HepG2 (cell line): Measurements from ENCODE around the gene HIPK4. TPM values are rescaled to one million over a fixed set of nuclear protein-coding genes. Genes with fewer than 3 reads are reported as not detected.

Experiments used
- ATAC-seq: fragments of 200-7000 bp; cut with Tn5 transposase; 3 replicates; pipeline ENCODE4 v1.9.1; 2020; ENCODE audit warnings: mild to moderate bottlenecking, moderate library complexity
- BruUV-seq: library from RNA; stranded (reverse); fragments of 400-500 nt; replicated peaks from 2 replicates; lab custom pipeline; 2021; lab: Mats Ljungman, UMichigan
- CTCF ChIA-PET: fragments of 300-600 bp; formaldehyde crosslinking; extraction: SDS; loops from one replicate; lab custom pipeline; 2021; ENCODE audit warnings: low total read pairs, inconsistent platforms, low intra/inter-chr PET ratio; lab: Yijun Ruan, JAX
- POLR2A ChIA-PET: fragments of 350-600 bp; sonication (Branson Sonifier 250); formaldehyde crosslinking; loops from one replicate; lab custom pipeline; 2020; ENCODE audit warnings: antibody characterized with exemption, inconsistent platforms; lab: Yijun Ruan, JAX
- DNase-seq: peaks from one replicate; pipeline ENCODE4 v3.0.0-alpha.2; 2015; ENCODE audit warnings: low spot score
- FAIRE-seq: peaks from 3 replicates; lab custom pipeline; 2011; peaks lifted over from hg19 to GRCh38; lab: Jason Lieb, UNC
- H2AFZ ChIP-seq: one replicate; pipeline ENCODE4 v1.6.1; 2011; ENCODE audit warnings: low read length, inconsistent platforms
- H3K27ac ChIP-seq: fragments of 300-600 bp; 3 replicates; pipeline ENCODE4 v1.8.0; 2011; ENCODE audit warnings: mixed run types, mild to moderate bottlenecking, mixed read lengths, low read length, inconsistent platforms; ENCODE audit not compliant: insufficient read depth; ENCODE audit errors: extremely low read length
- H3K27me3 ChIP-seq, 2 experiments: fragments of 200-600 bp in 1 of 2; 2 replicates in 1 of 2; 3 replicates in 1 of 2; pipeline versions ENCODE4 v1.6.0 to v1.8.0; 2011; ENCODE audit warnings: low read length in 2 of 2, mild to moderate bottlenecking in 2 of 2, moderate library complexity in 2 of 2, inconsistent platforms in 1 of 2; ENCODE audit not compliant: insufficient read depth in 2 of 2, control insufficient read depth in 1 of 2
- H3K36me3 ChIP-seq, 2 experiments: fragments of 200-600 bp in 1 of 2; replicated peaks in 1 of 2; 2 replicates in 1 of 2; 3 replicates in 1 of 2; pipeline versions ENCODE4 v1.5.1 to v1.8.0; 2011; ENCODE audit warnings: low read length in 2 of 2, inconsistent platforms in 1 of 2; ENCODE audit not compliant: insufficient read depth in 2 of 2, control insufficient read depth in 1 of 2
- H3K4me1 ChIP-seq: 2 replicates; pipeline ENCODE4 v1.5.1; 2012; ENCODE audit warnings: low read length, inconsistent platforms; ENCODE audit not compliant: insufficient read depth
- H3K4me2 ChIP-seq: 2 replicates; pipeline ENCODE4 v1.6.0; 2011; ENCODE audit warnings: low read depth, low read length, inconsistent platforms
- H3K4me3 ChIP-seq, 3 experiments: fragments of 200-600 bp in 1 of 3; sonication (generic), shearing (Covaris generic) in 1 of 3; replicated peaks in 1 of 3; 2 replicates each; pipeline ENCODE4 v1.5.1; 2011 to 2016; ENCODE audit warnings: low read length in 3 of 3, inconsistent platforms in 2 of 3, low read depth in 2 of 3, mild to moderate bottlenecking in 2 of 3, control low read depth in 1 of 3, mixed read lengths in 1 of 3; ENCODE audit not compliant: insufficient read depth in 1 of 3
- H3K79me2 ChIP-seq: one replicate; pipeline ENCODE4 v1.6.1; 2011; ENCODE audit warnings: low read length, inconsistent platforms; ENCODE audit not compliant: insufficient read depth
- H3K9ac ChIP-seq: 2 replicates; pipeline ENCODE4 v1.6.0; 2011; ENCODE audit warnings: mild to moderate bottlenecking, low read depth, low read length, inconsistent platforms; ENCODE audit not compliant: insufficient read depth
- H3K9me3 ChIP-seq: 2 replicates; pipeline ENCODE4 v1.5.1; 2012; ENCODE audit warnings: mild to moderate bottlenecking, low read length
- H4K20me1 ChIP-seq: 2 replicates; pipeline ENCODE4 v1.6.0; 2011; ENCODE audit warnings: inconsistent platforms, mild to moderate bottlenecking, low read length, moderate library complexity; ENCODE audit not compliant: insufficient read depth
- BHLHE40 ChIP-seq: IDR thresholded peaks from 2 replicates; pipeline ENCODE4 v1.6.1; 2011; ENCODE audit warnings: low read length, improper control_type of control experiment
- CEBPZ ChIP-seq: IDR thresholded peaks from 2 replicates; pipeline ENCODE4 v1.6.1; 2012; ENCODE audit warnings: low read length, improper control_type of control experiment
- ELF4 ChIP-seq: sonication (generic); formaldehyde crosslinking; IDR thresholded peaks from 2 replicates; pipeline ENCODE4 v1.5.0; 2020; ENCODE audit warnings: missing genetic modification reagents, mild to moderate bottlenecking, moderate library complexity, borderline replicate concordance
- KLF15 ChIP-seq: sonication (generic); formaldehyde crosslinking; IDR thresholded peaks from 2 replicates; pipeline ENCODE4 v1.8.1; 2023; ENCODE audit warnings: borderline replicate concordance, mild to moderate bottlenecking, inconsistent platforms, missing genetic modification reagents, mixed read lengths
- NFE2L2 ChIP-seq: fragments of 150-350 bp; IDR thresholded peaks from 2 replicates; pipeline ENCODE4 v1.6.1; 2014; ENCODE audit warnings: low read length
- NFIC ChIP-seq: IDR thresholded peaks from 2 replicates; pipeline ENCODE4 v1.6.1; 2012; ENCODE audit warnings: mild to moderate bottlenecking, low read length, inconsistent platforms
- PCBP1 ChIP-seq: fragments of 200-400 bp; formaldehyde crosslinking; IDR thresholded peaks from 2 replicates; pipeline ENCODE4 v1.6.1; 2017; ENCODE audit warnings: mild to moderate bottlenecking, low read depth, low read length, borderline replicate concordance
- PTBP1 ChIP-seq: fragments of 200-400 bp; formaldehyde crosslinking; IDR thresholded peaks from 2 replicates; pipeline ENCODE4 v1.6.1; 2018; ENCODE audit warnings: low read length, low read depth; ENCODE audit not compliant: poor library complexity, severe bottlenecking
- RAD51 ChIP-seq: fragments of 450-650 bp; IDR thresholded peaks from 2 replicates; pipeline ENCODE4 v1.6.1; 2016; ENCODE audit warnings: borderline replicate concordance
- RFXANK ChIP-seq: IDR thresholded peaks from 2 replicates; pipeline ENCODE4 v1.6.1; 2016
- TGIF2 ChIP-seq: IDR thresholded peaks from 2 replicates; pipeline ENCODE4 v1.6.1; 2016; ENCODE audit warnings: control low read depth, missing compliant biosample characterization
- YEATS4 ChIP-seq: sonication (generic); formaldehyde crosslinking; IDR thresholded peaks from 2 replicates; pipeline ENCODE4 v1.4.0; 2020; ENCODE audit warnings: missing genetic modification reagents, borderline replicate concordance
- ZBTB7B ChIP-seq: sonication (generic); formaldehyde crosslinking; IDR thresholded peaks from 2 replicates; pipeline ENCODE4 v1.4.0; 2020; ENCODE audit warnings: missing genetic modification reagents
- ZC3H13 ChIP-seq: sonication (generic); formaldehyde crosslinking; IDR thresholded peaks from 2 replicates; pipeline ENCODE4 v1.8.1; 2023; ENCODE audit warnings: mild to moderate bottlenecking, missing genetic modification reagents, moderate library complexity
- ZFY ChIP-seq: sonication (generic); formaldehyde crosslinking; IDR thresholded peaks from 2 replicates; pipeline ENCODE4 v1.4.0; 2020; ENCODE audit warnings: missing genetic modification reagents
- ZNF33A ChIP-seq: sonication (generic); formaldehyde crosslinking; IDR thresholded peaks from 2 replicates; pipeline ENCODE4 v1.5.1; 2020; ENCODE audit warnings: missing genetic modification reagents, mild to moderate bottlenecking, moderate library complexity, borderline replicate concordance
- ZNF468 ChIP-seq: sonication (generic); formaldehyde crosslinking; IDR thresholded peaks from 2 replicates; pipeline ENCODE4 v1.8.0; 2022; ENCODE audit warnings: mild to moderate bottlenecking, moderate library complexity, missing genetic modification reagents
- ZNF496 ChIP-seq: sonication (generic); formaldehyde crosslinking; IDR thresholded peaks from 2 replicates; pipeline ENCODE4 v1.8.1; 2023; ENCODE audit warnings: mild to moderate bottlenecking, moderate library complexity, missing genetic modification reagents; ENCODE audit not compliant: insufficient replicate concordance
- WGBS: methylation state at CpG from one replicate; pipeline ENCODE4 v1.1.6; 2017; ENCODE audit warnings: low lambda C conversion rate; 5-methylcytosine and 5-hydroxymethylcytosine counted together
- in situ Hi-C: cut with HindIII; loops from 2 replicates; pipeline ENCODE4 v1.10.0; 2017; ENCODE audit warnings: low pct_unique_long_range_greater_than_20kb; ENCODE audit not compliant: extremely low pct_ligation_motif_present
- intact Hi-C: fragments of 100-400 bp; cut with micrococcal nuclease; formaldehyde crosslinking; loops from one replicate; pipeline ENCODE4 v1.10.0; 2022; ENCODE audit not compliant: unreplicated experiment
- polyA plus RNA-seq, 8 experiments: library from polyadenylated mRNA; depleted of rRNA in 3 of 8; stranded (reverse) in 7 of 8; unstranded in 1 of 8; fragments of >200 nt; fragmentation: Illumina TruSeq in 4 of 8; extraction: Trizol in 4 of 8; gene quantifications; 2 replicates each; pipeline versions ENCODE4 v1.2.1 to v1.2.3, GENCODE V29; 2011 to 2016; ENCODE audit warnings: low read depth in 4 of 8, missing spikeins in 1 of 8, mixed read lengths in 1 of 8; ENCODE audit not compliant: insufficient read depth in 1 of 8
- total RNA-seq, 5 experiments: library from RNA; depleted of rRNA; stranded (reverse); fragments of >200 nt; fragmentation: Illumina TruSeq; extraction: Trizol; gene quantifications; 2 replicates each; pipeline ENCODE4 v1.2.3, GENCODE V29; 2016; ENCODE audit warnings: low read depth in 1 of 5
- TF ChIP-seq, protein P1 (sequence below): IDR thresholded peaks from 2 replicates; pipeline ENCODE4 v1.6.1; 2018; ENCODE audit warnings: missing genetic modification reagents

The HIPK4 gene
- total and polyA plus RNA-seq, 2 of the 13 experiments (the other 11 are each of a cell fraction or from before 2014, with no cell fraction given), result 0.03 TPM; not detected in 1

DNA sequence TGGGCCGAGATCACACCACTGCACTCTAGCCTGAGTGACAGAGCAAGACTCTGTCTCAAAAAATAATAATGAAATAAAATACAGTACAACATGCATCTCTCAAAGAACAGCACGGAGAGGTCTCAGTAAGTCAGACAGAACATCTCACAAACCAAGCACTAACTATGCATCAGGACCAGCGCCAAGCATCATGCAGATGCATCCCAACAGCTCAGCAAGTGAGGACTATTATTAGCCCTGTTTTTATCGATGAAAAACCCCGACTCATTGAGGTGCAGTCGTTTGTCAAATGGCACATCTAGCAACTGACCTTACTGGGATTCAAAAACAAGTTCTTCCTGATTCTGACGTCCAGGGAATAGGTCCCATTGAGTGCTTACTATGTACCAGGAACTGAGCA, 45.6 kb downstream of the HIPK4 start (continued):
- TF ChIP-seq CEBPZ, result no peak
- no peak for TF ChIP-seq ZC3H13 (CRISPR knock-in tag)
- TF ChIP-seq, all 625 proteins: peak for 0

- no peak for ATAC-seq
Observed at GRCh38 chr19:40342644-40343311, 47.2 kb downstream of the HIPK4 start.

More at GRCh38 chr19:40342644-40343311, 47.2 kb downstream of the HIPK4 start:
- FAIRE-seq, result no peak
- H2AFZ ChIP-seq, result no peak overlapping the region
- no peak overlapping the region for H3K4me2 ChIP-seq
- H4K20me1 ChIP-seq, result no peaks in the 10 kb centered on the region; the same call in 1 of the 2 replicates
- peaks cover 0 to 8% of the 10 kb centered on the region in 2 experiments; a peak in 1 of 5 replicates for H3K36me3 ChIP-seq
- no peak for DNase-seq
- H3K27ac ChIP-seq, result no peak overlapping the region
- H3K4me3 ChIP-seq, result no peak overlapping the region
- 95% methylated on average over 11 of the region's 11 CpGs for WGBS
- ChIA-PET CTCF (no interaction called here), POLR2A (no interaction called here)
- TF ChIP-seq RFXANK (CRISPR knock-in tag) (no peak), NFE2L2 (no peak), BHLHE40 (no peak), PCBP1 (no peak), ZBTB7B (CRISPR knock-in tag) (no peak), NFIC (no peak), ZNF496 (no peak), RAD51 (no peak), ZNF33A (CRISPR knock-in tag) (no peak), TGIF2 (CRISPR knock-in tag) (no peak), YEATS4 (CRISPR knock-in tag) (no peak), PTBP1 (no peak), KLF15 (no peak), ZFY (CRISPR knock-in tag) (no peak), ELF4 (no peak), ZNF468 (no peak)
- TF ChIP-seq, protein P1, sequence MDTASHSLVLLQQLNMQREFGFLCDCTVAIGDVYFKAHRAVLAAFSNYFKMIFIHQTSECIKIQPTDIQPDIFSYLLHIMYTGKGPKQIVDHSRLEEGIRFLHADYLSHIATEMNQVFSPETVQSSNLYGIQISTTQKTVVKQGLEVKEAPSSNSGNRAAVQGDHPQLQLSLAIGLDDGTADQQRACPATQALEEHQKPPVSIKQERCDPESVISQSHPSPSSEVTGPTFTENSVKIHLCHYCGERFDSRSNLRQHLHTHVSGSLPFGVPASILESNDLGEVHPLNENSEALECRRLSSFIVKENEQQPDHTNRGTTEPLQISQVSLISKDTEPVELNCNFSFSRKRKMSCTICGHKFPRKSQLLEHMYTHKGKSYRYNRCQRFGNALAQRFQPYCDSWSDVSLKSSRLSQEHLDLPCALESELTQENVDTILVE (CRISPR knock-in tag), result no peak
- no peaks in the 10 kb centered on the region for H3K9me3 ChIP-seq
- intact Hi-C loops (loop anchor here (10.0 kb wide), 1 partner anchor 82 kb away; the partner anchor contains the start of gene SERTAD1), in situ Hi-C loops (no loop called here)
- H3K27me3 ChIP-seq, result no peaks in the 10 kb centered on the region; a peak in 1 of 5 replicates
- no peak overlapping the region for H3K9ac ChIP-seq
- peaks cover 9% of the 10 kb centered on the region; the same call in 1 of the 2 replicates for H3K4me1 ChIP-seq
- peaks cover 12% of the 10 kb centered on the region for H3K79me2 ChIP-seq
- no TSS peak for BruUV-seq
